NCI-H345 treated with DMSO at 0.1 percent for 48 hours (cell line): ENCODE results near the gene SRP14.
"Not testable (repeated sequence)": the region's sequence is repeated elsewhere in the genome, so short reads cannot be mapped to it uniquely, and the experiment has no call there.

Experiments used
- DNase-seq: peaks from one replicate; lab custom pipeline; 2025; ENCODE audit not compliant: unreplicated experiment; lab: John Stamatoyannopoulos, UW

The SRP14 gene

GRCh38 chr15:40031300-40031699 is 7.7 kb downstream of the SRP14 start:
- no peak for DNase-seq

- DNase-seq, result no peak
These were observed 8.7 kb downstream of the SRP14 start for GRCh38 chr15:40029979-40030893.

- no peak for DNase-seq
These were observed 10.1 kb downstream of the SRP14 start for GRCh38 chr15:40028853-40029252.

- DNase-seq, result no peak
These were observed 10.8 kb downstream of the SRP14 start for GRCh38 chr15:40028193-40028592.

- DNase-seq, result no peak
These were observed 22.6 kb downstream of the SRP14 start for GRCh38 chr15:40016224-40016865.

- no peak for DNase-seq
These were observed 24.6 kb downstream of the SRP14 start for GRCh38 chr15:40014390-40014789.

GRCh38 chr15:40013372-40013771 is 25.6 kb downstream of the SRP14 start:
- DNase-seq, result not testable (repeated sequence)

- no peak for DNase-seq
These were observed 27.7 kb downstream of the SRP14 start for GRCh38 chr15:40011303-40011702.

GRCh38 chr15:40010686-40011085 is 28.3 kb downstream of the SRP14 start:
- DNase-seq, result no peak

- DNase-seq, result no peak
These were observed 30.8 kb downstream of the SRP14 start for GRCh38 chr15:40008061-40008765.

- DNase-seq, result no peak
These were observed 32.3 kb downstream of the SRP14 start for GRCh38 chr15:40006646-40007045.

GRCh38 chr15:40006003-40006402 is 33.0 kb downstream of the SRP14 start:
- no peak for DNase-seq

GRCh38 chr15:40003116-40003916 is 35.7 kb downstream of the SRP14 start:
- no peak for DNase-seq

GRCh38 chr15:40002295-40002694 is 36.7 kb downstream of the SRP14 start:
- no peak for DNase-seq

GRCh38 chr15:39999538-40000200 is 39.3 kb downstream of the SRP14 start:
- no peak for DNase-seq

GRCh38 chr15:39998511-39999077 is 40.4 kb downstream of the SRP14 start:
- DNase-seq, result no peak

- no peak for DNase-seq
These were observed 41.3 kb downstream of the SRP14 start for GRCh38 chr15:39997639-39998038.

- no peak for DNase-seq
These were observed 42.0 kb downstream of the SRP14 start for GRCh38 chr15:39997031-39997430.

- not testable (repeated sequence) for DNase-seq
These were observed 42.8 kb downstream of the SRP14 start for GRCh38 chr15:39996228-39996627.

- not testable (repeated sequence) for DNase-seq
These were observed 46.0 kb downstream of the SRP14 start for GRCh38 chr15:39992953-39993352.
